Left lung (tissue), 10 donors: ENCODE measurements around the gene KLF11. TPM values are rescaled to one million over a fixed set of nuclear protein-coding genes. Genes with fewer than 3 reads are reported as not detected.

Experiments
- ATAC-seq: fragments of 200-7000 bp; cut with Tn5 transposase; one replicate; pipeline ENCODE4 v1.9.1; 2020; ENCODE audit warnings: moderate library complexity
- DNase-seq, 4 donors: peaks; one replicate each; pipeline ENCODE4 v3.0.0-alpha.2; 2013 to 2020
- H3K27ac ChIP-seq, 2 donors: fragments of 200-600 bp; sonication (generic) in 1 of 2; one replicate each; pipeline versions ENCODE4 v1.5.0 to v1.8.0; 2020 to 2021
- H3K27me3 ChIP-seq, 2 donors: fragments of 200-600 bp; sonication (generic) in 1 of 2; one replicate each; pipeline versions ENCODE4 v1.5.0 to v1.8.0; 2020 to 2021
- H3K36me3 ChIP-seq, 2 donors: fragments of 200-600 bp; sonication (generic) in 1 of 2; one replicate each; pipeline versions ENCODE4 v1.5.0 to v1.8.0; 2020 to 2021
- H3K4me1 ChIP-seq, 2 donors: fragments of 200-600 bp; one replicate each; pipeline ENCODE4 v1.8.0; 2021
- H3K4me3 ChIP-seq, 2 donors: fragments of 200-600 bp; sonication (generic) in 1 of 2; one replicate each; pipeline versions ENCODE4 v1.5.0 to v1.8.0; 2020 to 2021; ENCODE audit warnings: mild to moderate bottlenecking in 1 of 2
- H3K9me3 ChIP-seq, 2 donors: fragments of 200-600 bp; sonication (generic) in 1 of 2; one replicate each; pipeline versions ENCODE4 v1.5.0 to v1.8.0; 2020 to 2021
- CTCF ChIP-seq, 2 donors: fragments of 200-600 bp; sonication (generic) in 1 of 2; IDR thresholded peaks; one replicate each; pipeline versions ENCODE4 v1.5.0 to v1.8.0; 2021; ENCODE audit warnings: antibody characterized with exemption in 2 of 2
- intact Hi-C, 2 donors: fragments of 100-400 bp; cut with DNase I; formaldehyde crosslinking; loops; one replicate each; pipeline versions ENCODE4 v1.11.2 to v1.14.2; 2022
- polyA plus RNA-seq, 6 donors: library from polyadenylated mRNA; unstranded; fragments of 120-200 nt; gene quantifications; one replicate each; pipeline ENCODE4 v1.2.1, GENCODE V29; 2013; ENCODE audit not compliant: insufficient read length in 6 of 6
- total RNA-seq, 2 donors: library from RNA; stranded (reverse); fragmentation: NEBNext Ultra II Directional; extraction: Animal tissue kit (Norgen Biotek cat#: 25700); gene quantifications; one replicate each; pipeline ENCODE4 v1.2.1, GENCODE V29; 2021
- donor health status: DM: no; HTN: yes; CAD: no.
- donor health status: DM: no; HTN: no; CAD: no.

The KLF11 gene
- total and polyA plus RNA-seq, 8 donors = 15.7 to 23.0 (median 20.0) TPM

- Histone ChIP-seq H3K4me1 (peaks cover 6 to 25% of the 10 kb centered on the region in 2 donors), H3K36me3 (no peaks in the 10 kb centered on the region), H3K27me3 (peaks cover 24 to 82% of the 10 kb centered on the region in 2 donors), H3K27ac (no peak overlapping the region), H3K4me3 (no peak overlapping the region), H3K9me3 (no peaks in the 10 kb centered on the region)
- no peak for TF ChIP-seq CTCF (IDR thresholded peaks at IDR 0.05)
- DNase-seq (no peak), ATAC-seq (no peak)
- intact Hi-C loops = no loop called here
Observed at GRCh38 chr2:10076511-10076910, 33.2 kb downstream of the KLF11 start.

- TF ChIP-seq CTCF (IDR thresholded peaks at IDR 0.05) = no peak
- no peak for DNase-seq
Observed at GRCh38 chr2:10076988-10077527, 33.7 kb downstream of the KLF11 start.

GRCh38 chr2:10078001-10078400, 34.7 kb downstream of the KLF11 start:
- no peak for TF ChIP-seq CTCF (IDR thresholded peaks at IDR 0.05)
- Histone ChIP-seq H3K4me3 (no peak overlapping the region), H3K27me3 (peaks cover 33 to 97% of the 10 kb centered on the region in 2 donors), H3K27ac (no peak overlapping the region), H3K9me3 (no peaks in the 10 kb centered on the region), H3K4me1 (peaks cover 6 to 25% of the 10 kb centered on the region in 2 donors), H3K36me3 (no peaks in the 10 kb centered on the region)
- intact Hi-C loops = no loop called here
- ATAC-seq (no peak), DNase-seq (no peak)

More at GRCh38 chr2:10076988-10077527, 33.7 kb downstream of the KLF11 start:
- no peaks in the 10 kb centered on the region for H3K9me3 ChIP-seq
- no peak overlapping the region for H3K27ac ChIP-seq
- intact Hi-C loops = no loop called here
- ATAC-seq = no peak
- peaks cover 26 to 87% of the 10 kb centered on the region in 2 donors for H3K27me3 ChIP-seq
- H3K36me3 ChIP-seq = no peaks in the 10 kb centered on the region
- H3K4me1 ChIP-seq = peaks cover 6 to 25% of the 10 kb centered on the region in 2 donors
- no peak overlapping the region for H3K4me3 ChIP-seq

GRCh38 chr2:10078704-10079265, 35.4 kb downstream of the KLF11 start:
- DNase-seq (no peak), ATAC-seq (peak; percentile 27)
- H3K27ac ChIP-seq = peak overlapping the region in 1 of 2 donors; percentile 37

More at GRCh38 chr2:10078704-10079265, 35.4 kb downstream of the KLF11 start:
- no peaks in the 10 kb centered on the region for H3K36me3 ChIP-seq
- H3K4me3 ChIP-seq = peak overlapping the region in 1 of 2 donors; percentile 33
- TF ChIP-seq CTCF (IDR thresholded peaks at IDR 0.05) = no peak
- peaks cover 35 to 98% of the 10 kb centered on the region in 2 donors for H3K27me3 ChIP-seq
- H3K9me3 ChIP-seq = no peaks in the 10 kb centered on the region
- H3K4me1 ChIP-seq = peaks cover 6 to 25% of the 10 kb centered on the region in 2 donors
- intact Hi-C loops = no loop called here
